M059J (cell line): Measurements from ENCODE around the gene FOXD1. TPM values are rescaled to one million over a fixed set of nuclear protein-coding genes. Genes with fewer than 3 reads are reported as not detected.
"Not testable (repeated sequence)": the region's sequence is repeated elsewhere in the genome, so short reads cannot be mapped to it uniquely, and the experiment has no call there.

Experiments
- DNase-seq: peaks from one replicate; pipeline ENCODE4 v3.0.0-alpha.2; 2012; ENCODE audit warnings: low read depth
- total RNA-seq: library from RNA; depleted of rRNA; stranded (reverse); fragments of >200 nt; shearing (Covaris generic); gene quantifications from 2 replicates; pipeline ENCODE4 v1.2.3, GENCODE V29; 2014; rRNA removed

FOXD1 gene
- 17.1 and 17.4 TPM in 2 replicates for total RNA-seq

GRCh38 chr5:73448463-73449136 is at the start of gene FOXD1:
Gene FOXD1 (minus strand): TSS chr5:73448777. CDS start chr5:73448362, 415 bp downstream.
- DNase-seq: peak; percentile 95

GRCh38 chr5:73497497-73498056 is 49.0 kb upstream of the FOXD1 start:
- DNase-seq: peak; percentile 30

GRCh38 chr5:73496984-73497457 is 48.4 kb upstream of the FOXD1 start:
- DNase-seq: peak; percentile 82

GRCh38 chr5:73495772-73496335 is 47.3 kb upstream of the FOXD1 start:
- no peak for DNase-seq

GRCh38 chr5:73494721-73495120 is 46.1 kb upstream of the FOXD1 start:
- DNase-seq: no peak

GRCh38 chr5:73493421-73493820 is 44.8 kb upstream of the FOXD1 start:
- DNase-seq: no peak

GRCh38 chr5:73491155-73491554 is 42.6 kb upstream of the FOXD1 start:
- no peak for DNase-seq

- DNase-seq: no peak
Observed at GRCh38 chr5:73490088-73490487, 41.5 kb upstream of the FOXD1 start.

GRCh38 chr5:73488806-73489205 is 40.2 kb upstream of the FOXD1 start:
- DNase-seq: no peak

- no peak for DNase-seq
Observed at GRCh38 chr5:73487815-73488214, 39.2 kb upstream of the FOXD1 start.

- DNase-seq: not testable (repeated sequence)
Observed at GRCh38 chr5:73487257-73487656, 38.7 kb upstream of the FOXD1 start.

- no peak for DNase-seq
Observed at GRCh38 chr5:73486119-73486899, 37.7 kb upstream of the FOXD1 start.

GRCh38 chr5:73485715-73486114 is 37.1 kb upstream of the FOXD1 start:
- DNase-seq: no peak

- DNase-seq: no peak
Observed at GRCh38 chr5:73484511-73484910, 35.9 kb upstream of the FOXD1 start.

GRCh38 chr5:73483676-73484075 is 35.1 kb upstream of the FOXD1 start:
- DNase-seq: no peak

GRCh38 chr5:73482383-73483136 is 34.0 kb upstream of the FOXD1 start:
- DNase-seq: peak; percentile 44

- DNase-seq: no peak
Observed at GRCh38 chr5:73480500-73480899, 31.9 kb upstream of the FOXD1 start.

- DNase-seq: no peak
Observed at GRCh38 chr5:73472116-73472515, 23.5 kb upstream of the FOXD1 start.

- DNase-seq: no peak
Observed at GRCh38 chr5:73471654-73472053, 23.1 kb upstream of the FOXD1 start.

GRCh38 chr5:73469878-73470277 is 21.3 kb upstream of the FOXD1 start:
- DNase-seq: no peak

- DNase-seq: not testable (repeated sequence)
Observed at GRCh38 chr5:73468638-73469037, 20.1 kb upstream of the FOXD1 start.
